GM10248 (cell line): ENCODE results near the gene TMBIM6.
"Not testable (repeated sequence)": the region's sequence is repeated elsewhere in the genome, so short reads cannot be mapped to it uniquely, and the experiment has no call there.

ENCODE experiments used
- CTCF ChIA-PET: fragments of 300-600 bp; sonication (Branson Sonifier 250); formaldehyde crosslinking; extraction: SDS; loops from one replicate; lab custom pipeline; 2021; ENCODE audit warnings: antibody characterized with exemption; lab: Yijun Ruan, JAX
- POLR2A ChIA-PET: fragments of 350-650 bp; sonication (Branson Sonifier 250); formaldehyde crosslinking; extraction: SDS; loops from one replicate; lab custom pipeline; 2020; ENCODE audit warnings: antibody characterized with exemption; lab: Yijun Ruan, JAX
- DNase-seq: peaks from one replicate; pipeline ENCODE4 v3.0.0; 2012; ENCODE audit errors: extremely low spot score
- TF ChIP-seq, protein P1 (sequence below): IDR thresholded peaks from 2 replicates; pipeline ENCODE4 v1.5.1; 2012; ENCODE audit warnings: mild to moderate bottlenecking, low read depth; ENCODE audit errors: extremely low read depth, missing control alignments, control extremely low read depth

Gene TMBIM6

DNA sequence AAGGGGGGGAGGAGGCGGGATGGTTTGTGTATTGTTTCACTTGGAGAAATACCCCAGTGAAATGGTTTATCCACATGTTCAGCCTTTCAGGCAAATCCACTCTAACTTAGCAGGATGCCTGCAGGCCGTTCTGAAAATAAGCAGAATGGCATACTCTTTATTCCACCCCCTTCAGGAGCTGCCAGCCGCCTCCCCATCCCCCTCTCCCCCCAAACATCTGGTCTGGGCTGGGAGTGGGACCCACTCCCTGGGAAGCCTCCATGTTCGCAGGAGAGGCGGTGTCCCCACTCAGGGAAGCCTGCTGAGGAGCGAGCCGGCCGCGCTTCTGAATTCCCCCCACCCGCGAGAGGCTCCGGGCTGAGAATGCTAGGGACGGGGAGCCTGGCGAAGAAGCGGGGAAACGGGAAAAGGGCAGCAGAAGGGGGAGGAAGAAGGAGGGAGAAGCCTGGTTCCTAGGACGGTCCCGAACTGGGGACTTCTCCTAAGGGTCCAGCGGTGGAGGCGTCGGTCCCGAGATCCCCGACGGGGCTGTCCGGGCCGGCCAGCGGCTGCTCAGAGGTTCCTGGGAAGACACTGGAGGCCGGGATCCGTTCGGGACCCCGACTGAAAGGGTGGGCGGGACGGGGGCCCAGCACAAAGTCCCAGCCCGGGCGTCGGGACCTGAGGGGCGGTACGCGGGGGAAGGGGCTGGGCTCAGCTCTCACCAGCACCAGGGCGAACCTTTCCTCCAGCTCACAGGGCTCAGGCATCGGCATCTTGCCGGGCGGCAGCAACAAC is 34.8 kb upstream of the TMBIM6 start:
- ChIA-PET CTCF (interaction anchor here (0.6 to 18.2 kb wide), 20 partner anchors 9 to 104 kb away, joined by 3 to 350 read pairs (median 5); partner anchors contain the start of genes PRPF40B and TMBIM6), POLR2A (interaction anchor here (1.0 to 2.1 kb wide), 3 partner anchors 8 to 35 kb away, joined by 3 to 11 read pairs (median 6); partner anchors contain the start of gene TMBIM6)
- TF ChIP-seq, protein P1, sequence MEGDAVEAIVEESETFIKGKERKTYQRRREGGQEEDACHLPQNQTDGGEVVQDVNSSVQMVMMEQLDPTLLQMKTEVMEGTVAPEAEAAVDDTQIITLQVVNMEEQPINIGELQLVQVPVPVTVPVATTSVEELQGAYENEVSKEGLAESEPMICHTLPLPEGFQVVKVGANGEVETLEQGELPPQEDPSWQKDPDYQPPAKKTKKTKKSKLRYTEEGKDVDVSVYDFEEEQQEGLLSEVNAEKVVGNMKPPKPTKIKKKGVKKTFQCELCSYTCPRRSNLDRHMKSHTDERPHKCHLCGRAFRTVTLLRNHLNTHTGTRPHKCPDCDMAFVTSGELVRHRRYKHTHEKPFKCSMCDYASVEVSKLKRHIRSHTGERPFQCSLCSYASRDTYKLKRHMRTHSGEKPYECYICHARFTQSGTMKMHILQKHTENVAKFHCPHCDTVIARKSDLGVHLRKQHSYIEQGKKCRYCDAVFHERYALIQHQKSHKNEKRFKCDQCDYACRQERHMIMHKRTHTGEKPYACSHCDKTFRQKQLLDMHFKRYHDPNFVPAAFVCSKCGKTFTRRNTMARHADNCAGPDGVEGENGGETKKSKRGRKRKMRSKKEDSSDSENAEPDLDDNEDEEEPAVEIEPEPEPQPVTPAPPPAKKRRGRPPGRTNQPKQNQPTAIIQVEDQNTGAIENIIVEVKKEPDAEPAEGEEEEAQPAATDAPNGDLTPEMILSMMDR, result no peak
- no peak for DNase-seq

DNA sequence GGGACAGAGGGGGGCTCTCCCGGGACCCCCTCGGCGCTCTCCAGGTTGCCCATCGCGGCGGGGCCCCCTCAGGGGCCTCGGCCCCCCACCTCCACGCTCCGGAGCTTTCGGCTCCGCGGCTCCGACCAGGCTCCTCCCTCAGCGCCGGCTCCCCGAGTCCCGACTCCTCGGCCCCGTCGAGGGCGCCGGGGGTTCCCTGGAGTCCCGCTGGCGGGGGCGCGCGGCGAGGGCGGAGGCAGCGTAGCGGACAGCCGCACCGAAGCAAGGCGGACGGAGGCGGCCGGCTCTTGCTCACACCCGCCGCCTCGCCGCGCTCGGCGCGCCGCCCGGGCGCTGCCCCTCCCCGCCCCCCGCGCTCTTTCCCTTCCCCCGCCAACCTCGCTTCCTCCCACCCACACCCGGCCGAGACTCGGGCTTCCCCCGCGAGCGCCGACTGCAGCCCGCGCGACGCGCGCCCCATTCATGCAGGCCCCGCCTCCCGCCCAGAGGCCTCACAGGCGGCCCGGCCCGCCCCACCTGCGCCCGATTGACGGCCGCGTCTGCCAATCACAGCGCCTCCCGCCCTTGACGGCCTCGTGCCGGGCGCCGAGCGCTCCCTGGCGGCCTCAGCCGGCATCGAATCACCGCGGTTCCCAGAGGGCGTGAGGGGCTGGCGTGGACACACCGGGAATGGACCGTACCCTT is 34.1 kb upstream of the TMBIM6 start, which contains the start of gene FMNL3:
FMNL3 (minus strand) TSS at position 278 of the 684 bp plus-strand sequence; CDS start at position 53, 225 bp downstream.
- CTCF ChIA-PET, result interaction anchor here (0.6 to 18.2 kb wide), 22 partner anchors 9 to 105 kb away, joined by 3 to 350 read pairs (median 3); partner anchors contain the start of genes PRPF40B and TMBIM6
- TF ChIP-seq, protein P1, result peak; percentile 91
- DNase-seq, result peak; percentile 99
- POLR2A ChIA-PET, result interaction anchor here (1.0 to 2.1 kb wide), 2 partner anchors 8 to 34 kb away, joined by 3 to 11 read pairs; partner anchors contain the start of gene TMBIM6

GRCh38 chr12:49707812-49708147 is 33.6 kb upstream of the TMBIM6 start:
- TF ChIP-seq, protein P1, result no peak
- DNase-seq, result no peak
- ChIA-PET POLR2A (no interaction called here), CTCF (interaction anchor here (0.8 to 18.2 kb wide), 18 partner anchors 8 to 85 kb away, joined by 3 to 350 read pairs (median 4); partner anchors contain the start of genes PRPF40B and TMBIM6)

DNA sequence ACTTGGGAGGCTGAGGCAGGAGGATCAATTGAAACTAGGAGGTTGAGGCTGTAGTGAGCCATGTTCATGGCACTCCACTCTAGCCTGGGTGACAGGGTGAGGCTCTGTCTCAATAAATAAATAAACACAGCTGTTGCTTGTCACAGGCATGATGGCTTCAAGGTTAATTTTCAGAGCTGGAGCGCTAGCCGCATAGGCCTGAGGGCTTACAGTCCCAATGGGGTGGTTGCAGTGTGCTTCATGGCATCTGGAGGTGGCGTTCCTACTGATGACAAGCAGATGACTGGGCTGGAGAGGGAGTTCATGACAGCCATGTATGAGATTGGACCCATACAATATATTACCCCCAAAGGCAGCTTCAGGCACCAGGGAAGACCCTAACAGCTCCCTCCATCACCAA is 32.5 kb upstream of the TMBIM6 start:
- TF ChIP-seq, protein P1, result no peak
- CTCF ChIA-PET, result interaction anchor here (0.7 to 18.2 kb wide), 20 partner anchors 10 to 86 kb away, joined by 3 to 350 read pairs (median 4); partner anchors contain the start of genes PRPF40B and TMBIM6
- POLR2A ChIA-PET, result no interaction called here
- no peak for DNase-seq

GRCh38 chr12:49713952-49714351 is 27.4 kb upstream of the TMBIM6 start:
- DNase-seq, POLR2A ChIA-PET: not testable (repeated sequence)
- CTCF ChIA-PET, result interaction anchor here (2.3 to 18.2 kb wide), 6 partner anchors 10 to 76 kb away, joined by 7 to 350 read pairs (median 17); partner anchors contain the start of gene TMBIM6

DNA sequence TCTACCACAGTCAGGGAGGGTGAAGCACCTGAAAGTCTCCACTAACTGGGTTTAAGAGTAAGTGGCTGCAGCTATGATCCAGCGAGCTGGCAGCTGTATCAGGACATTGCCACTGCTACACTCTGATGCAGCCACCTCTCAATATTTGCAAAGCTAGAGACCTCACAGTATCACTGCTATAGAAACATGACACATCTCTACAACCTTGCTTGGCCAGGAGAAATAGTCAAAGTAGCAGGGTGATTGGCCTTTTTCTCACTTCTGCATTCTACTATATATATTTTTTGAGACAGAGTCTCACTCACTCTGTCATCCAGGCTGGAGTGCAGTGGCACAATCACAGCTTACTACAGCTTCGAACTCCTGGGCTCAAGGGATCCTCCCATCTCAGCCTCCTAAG is 24.8 kb upstream of the TMBIM6 start:
- peak; percentile 59 for DNase-seq
- POLR2A ChIA-PET, result interaction anchor here (1.5 to 1.7 kb wide), 2 partner anchors 13 to 24 kb away, joined by 3 to 8 read pairs; no protein-coding TSS in a partner anchor
- TF ChIP-seq, protein P1, result no peak
- CTCF ChIA-PET, result interaction anchor here (1.2 to 18.2 kb wide), 10 partner anchors 10 to 358 kb away, joined by 3 to 350 read pairs (median 5); partner anchors contain the start of genes FMNL3 and TMBIM6

DNA sequence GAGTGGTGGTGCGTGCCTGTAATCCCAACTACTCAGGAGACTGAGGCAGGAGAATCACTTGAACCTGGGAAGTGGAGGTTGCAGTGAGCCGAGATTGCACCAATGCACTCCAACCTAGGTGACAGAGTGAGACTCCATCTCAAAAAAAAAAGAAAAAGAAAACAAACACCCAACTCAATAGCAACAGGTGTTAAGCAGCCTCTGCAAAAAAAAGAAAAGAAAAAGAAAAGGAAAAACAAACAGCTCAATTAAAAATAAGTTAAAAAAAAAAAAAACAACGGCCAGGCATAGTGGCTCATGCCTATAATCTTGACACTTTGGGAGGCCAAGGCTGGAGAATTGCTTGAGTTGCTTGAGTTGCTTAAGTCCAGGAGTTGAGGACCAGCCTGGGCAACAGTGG is 23.6 kb upstream of the TMBIM6 start:
- ChIA-PET POLR2A (interaction anchor here (0.6 to 1.7 kb wide), 2 partner anchors 14 to 114 kb away, joined by 4 to 8 read pairs; no protein-coding TSS in a partner anchor), CTCF (interaction anchor here (0.7 to 18.2 kb wide), 11 partner anchors 9 to 121 kb away, joined by 3 to 350 read pairs (median 4); partner anchors contain the start of genes PRPF40B and TMBIM6)
- not testable (repeated sequence) for DNase-seq
